Inflammatory macrophage (primary cell): ENCODE data around the gene FA2H.
"Not testable (repeated sequence)": the region's sequence is repeated elsewhere in the genome, so short reads cannot be mapped to it uniquely, and the experiment has no call there.

ENCODE experiments used
- DNase-seq, 2 donors: peaks; one replicate each; pipeline ENCODE4 v3.0.0-alpha.2; 2020 to 2022

FA2H gene

DNA sequence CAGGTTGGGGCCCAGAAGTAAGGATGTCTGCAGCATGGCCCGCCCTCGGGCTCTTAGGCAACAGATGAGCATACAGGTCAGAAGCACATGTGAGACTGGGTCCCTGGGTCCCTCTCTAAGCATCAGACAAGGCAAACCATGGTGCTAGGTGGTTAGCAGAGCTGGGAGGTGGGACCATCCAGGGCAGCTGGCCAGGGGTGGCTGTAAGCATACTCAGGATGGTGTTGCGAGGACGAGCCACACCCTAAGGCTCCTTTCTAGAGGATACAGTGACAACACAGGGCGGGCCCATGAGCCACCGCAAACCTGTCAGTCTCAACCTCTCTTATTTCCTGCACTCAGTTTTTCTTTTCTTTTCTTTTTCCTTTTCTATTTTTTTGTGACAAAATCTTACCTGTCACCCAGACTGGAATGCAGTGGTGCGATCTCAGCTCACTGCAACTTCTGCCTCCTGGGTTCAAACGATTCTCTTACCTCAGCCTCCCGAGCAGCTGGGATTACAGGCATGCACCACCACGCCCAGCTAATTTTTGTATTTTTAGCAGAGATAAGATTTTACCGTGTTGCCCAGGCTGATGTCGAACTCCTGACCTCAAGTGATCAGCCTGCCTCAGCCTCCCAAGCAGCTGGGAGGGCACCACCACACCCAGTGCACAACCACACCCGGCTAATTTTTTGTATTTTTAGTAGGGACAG lies 3.6 kb downstream of the FA2H start:
- no peak for DNase-seq

GRCh38 chr16:74769586-74770190 lies 4.9 kb downstream of the FA2H start:
- no peak for DNase-seq

- DNase-seq, result no peak
Measured at GRCh38 chr16:74768239-74768638, 6.4 kb downstream of the FA2H start.

DNA sequence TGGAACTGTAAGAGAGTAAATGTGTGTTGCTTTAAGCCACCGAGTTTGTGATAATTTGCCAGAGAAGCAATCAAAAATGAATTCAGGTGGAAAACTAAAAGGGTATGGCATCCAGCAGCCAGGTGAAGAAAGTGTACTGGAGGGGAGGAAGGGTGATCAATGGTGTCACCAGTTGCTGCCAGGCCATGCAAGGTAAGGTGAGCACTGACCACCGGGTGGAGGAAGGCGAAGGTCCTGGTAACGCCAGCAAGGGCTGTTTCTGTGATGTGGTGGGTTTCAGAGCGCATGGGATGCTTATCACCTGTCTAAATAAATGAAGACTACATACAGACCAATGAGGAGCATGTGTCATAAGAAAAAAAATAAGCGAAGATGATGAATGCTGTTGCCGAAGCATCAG lies 6.9 kb downstream of the FA2H start:
- DNase-seq, result no peak

DNA sequence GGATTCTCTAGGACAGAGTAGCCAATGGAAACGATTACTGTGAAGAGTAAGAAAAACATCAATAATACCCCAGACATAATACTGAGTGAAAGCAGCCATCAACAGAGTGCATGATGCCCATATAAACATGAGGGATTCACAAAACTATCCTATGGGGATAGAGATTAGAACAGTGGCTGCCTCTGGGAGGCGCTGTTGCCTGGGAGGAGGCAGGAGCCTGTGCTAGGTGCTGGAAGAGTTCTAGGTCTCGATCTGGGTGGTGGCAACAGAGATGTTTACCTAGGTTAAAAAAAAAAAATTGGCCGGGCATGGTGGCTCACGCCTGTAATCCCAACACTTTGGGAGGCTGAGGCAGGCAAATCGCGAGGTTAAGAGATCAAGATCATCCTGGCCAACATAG lies 7.9 kb downstream of the FA2H start:
- no peak for DNase-seq

- DNase-seq, result not testable (repeated sequence)
Measured at GRCh38 chr16:74764184-74764583, 10.4 kb downstream of the FA2H start.

GRCh38 chr16:74761665-74762064 lies 13.0 kb downstream of the FA2H start:
- no peak for DNase-seq

DNA sequence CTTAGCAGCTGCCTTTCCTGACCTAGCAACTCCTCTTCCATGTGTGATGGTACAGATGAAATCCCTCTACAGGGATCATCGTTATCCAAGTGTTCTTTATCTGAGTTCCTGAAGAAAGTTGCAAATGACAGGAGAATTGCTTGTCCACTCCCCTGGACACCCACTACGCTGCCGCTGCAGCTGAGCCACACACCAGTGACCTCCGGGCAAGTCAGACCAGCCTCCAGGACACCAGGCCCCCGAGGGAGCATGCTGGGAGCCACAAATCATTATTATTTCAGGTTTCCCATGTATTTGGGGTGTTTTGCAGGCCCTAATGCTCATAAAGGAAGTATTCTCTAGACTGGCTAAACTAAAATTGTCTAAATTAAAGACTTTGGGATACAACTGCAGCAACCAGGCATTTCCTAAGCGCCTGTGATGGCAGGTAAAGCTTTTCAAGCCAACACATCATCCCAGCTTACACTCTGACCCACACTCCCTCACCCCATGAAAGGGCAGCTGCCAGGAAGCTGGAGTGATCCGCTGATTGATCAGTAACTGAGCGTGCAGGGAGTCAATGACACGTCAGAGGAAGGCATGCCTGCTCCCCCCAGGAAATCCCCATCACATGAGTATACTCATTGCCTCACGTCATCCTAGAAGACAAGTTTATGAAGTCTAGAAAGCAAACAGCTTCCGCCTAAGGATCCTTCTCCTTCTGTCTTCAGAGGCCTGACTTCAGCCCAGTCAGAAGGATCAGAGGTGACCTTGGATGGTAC lies 14.4 kb downstream of the FA2H start:
- peak in 1 of 2 donors; percentile 39 for DNase-seq

GRCh38 chr16:74759564-74759963 lies 15.1 kb downstream of the FA2H start:
- no peak for DNase-seq

DNA sequence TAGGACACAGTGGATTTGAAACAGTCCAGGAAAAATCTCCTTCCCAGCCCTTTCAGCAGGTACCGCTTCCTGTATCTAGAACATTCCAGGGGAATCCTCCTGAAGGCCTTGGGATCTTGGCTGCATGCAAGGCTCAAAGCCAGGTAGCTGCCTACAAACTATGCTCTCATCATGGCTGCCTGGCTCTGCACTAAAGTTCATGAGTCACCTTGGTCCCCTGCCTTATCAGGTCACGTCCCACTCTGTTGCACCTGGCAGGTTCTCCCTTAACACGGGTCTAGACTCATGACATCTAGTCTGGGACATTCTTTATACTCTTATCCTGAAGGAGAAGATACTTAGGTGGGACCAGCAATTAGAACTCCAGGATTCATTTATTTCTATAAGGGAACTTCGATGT lies 15.8 kb downstream of the FA2H start:
- DNase-seq, result no peak

DNA sequence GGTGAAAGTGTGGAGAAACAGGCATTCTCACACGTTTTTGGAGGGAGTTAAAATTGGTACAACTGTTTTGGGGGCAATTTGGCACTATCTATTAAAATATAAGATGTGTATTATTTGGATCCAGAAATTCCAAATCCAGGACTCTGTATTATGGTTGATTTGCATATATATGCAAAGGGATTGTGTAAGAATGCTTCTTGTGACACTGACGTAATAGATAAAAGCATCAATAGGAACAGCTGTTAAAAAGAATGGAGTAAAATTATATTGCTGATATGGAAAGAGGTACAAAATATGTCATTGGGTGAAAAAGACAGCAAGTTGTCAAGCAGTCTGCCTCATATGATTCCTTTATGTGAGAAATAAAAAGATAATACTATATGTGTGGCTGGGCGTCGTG lies 17.3 kb downstream of the FA2H start:
- DNase-seq, result no peak

- DNase-seq, result no peak
Measured at GRCh38 chr16:74756203-74756602, 18.4 kb downstream of the FA2H start.

DNA sequence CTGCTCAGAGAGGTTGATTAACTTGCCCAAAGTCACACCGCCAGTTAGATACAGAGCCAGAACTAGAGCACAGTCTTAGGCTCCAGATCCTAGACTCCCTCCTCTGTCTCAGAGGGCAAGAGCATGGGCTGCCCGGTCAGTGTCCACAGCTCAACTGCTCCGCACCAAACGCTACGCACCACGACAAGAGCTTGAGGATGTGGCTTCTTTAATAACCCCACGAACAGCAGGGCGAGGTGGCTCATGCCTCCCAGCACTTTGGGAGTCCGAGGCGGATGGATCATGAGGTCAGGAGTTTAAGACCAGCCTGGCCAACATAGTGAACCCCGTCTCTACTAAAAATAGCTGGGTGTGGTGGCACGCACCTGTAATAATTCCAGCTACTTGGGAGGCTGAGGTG lies 21.4 kb downstream of the FA2H start:
- DNase-seq, result no peak

DNA sequence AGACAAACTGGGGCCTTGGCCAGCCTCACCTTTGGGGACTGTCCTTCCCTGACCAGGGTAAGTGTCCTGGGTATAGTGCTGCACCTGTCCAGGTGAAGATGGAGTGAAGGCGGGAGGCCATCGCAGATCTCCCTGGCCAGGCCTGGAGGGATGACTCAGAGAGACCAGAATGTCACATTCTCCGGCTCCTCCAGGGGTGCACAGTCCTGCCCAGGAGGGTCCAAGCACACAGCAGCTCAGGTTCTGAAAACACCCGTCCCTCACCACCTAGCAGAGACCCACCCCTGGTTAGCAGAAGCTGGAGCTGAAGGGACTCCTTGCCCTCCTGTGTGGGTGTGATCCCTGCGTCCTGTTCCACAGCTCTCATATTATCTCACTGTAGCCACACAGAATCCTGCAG lies 21.9 kb downstream of the FA2H start:
- no peak for DNase-seq

DNA sequence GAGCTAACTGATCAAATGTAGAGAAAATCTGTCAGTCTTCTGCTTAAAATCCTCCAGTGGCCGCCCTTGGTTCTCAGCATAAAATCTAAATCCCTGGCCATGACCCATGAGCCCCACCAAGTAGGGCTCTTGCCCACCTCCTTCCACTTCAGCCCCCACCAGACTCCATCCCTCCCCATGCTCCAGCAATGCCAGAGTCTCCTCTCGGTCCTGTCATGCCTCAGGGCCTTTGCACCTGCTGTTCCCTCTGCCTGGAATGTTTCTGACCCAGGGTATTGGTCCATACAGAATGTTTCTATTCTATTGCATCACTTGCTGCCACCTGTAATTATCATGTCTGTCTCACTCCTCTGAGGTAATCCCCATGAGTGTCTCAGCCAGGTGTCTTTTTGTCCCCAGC lies 22.4 kb downstream of the FA2H start:
- no peak for DNase-seq

GRCh38 chr16:74751658-74752057 lies 23.0 kb downstream of the FA2H start:
- DNase-seq, result no peak

DNA sequence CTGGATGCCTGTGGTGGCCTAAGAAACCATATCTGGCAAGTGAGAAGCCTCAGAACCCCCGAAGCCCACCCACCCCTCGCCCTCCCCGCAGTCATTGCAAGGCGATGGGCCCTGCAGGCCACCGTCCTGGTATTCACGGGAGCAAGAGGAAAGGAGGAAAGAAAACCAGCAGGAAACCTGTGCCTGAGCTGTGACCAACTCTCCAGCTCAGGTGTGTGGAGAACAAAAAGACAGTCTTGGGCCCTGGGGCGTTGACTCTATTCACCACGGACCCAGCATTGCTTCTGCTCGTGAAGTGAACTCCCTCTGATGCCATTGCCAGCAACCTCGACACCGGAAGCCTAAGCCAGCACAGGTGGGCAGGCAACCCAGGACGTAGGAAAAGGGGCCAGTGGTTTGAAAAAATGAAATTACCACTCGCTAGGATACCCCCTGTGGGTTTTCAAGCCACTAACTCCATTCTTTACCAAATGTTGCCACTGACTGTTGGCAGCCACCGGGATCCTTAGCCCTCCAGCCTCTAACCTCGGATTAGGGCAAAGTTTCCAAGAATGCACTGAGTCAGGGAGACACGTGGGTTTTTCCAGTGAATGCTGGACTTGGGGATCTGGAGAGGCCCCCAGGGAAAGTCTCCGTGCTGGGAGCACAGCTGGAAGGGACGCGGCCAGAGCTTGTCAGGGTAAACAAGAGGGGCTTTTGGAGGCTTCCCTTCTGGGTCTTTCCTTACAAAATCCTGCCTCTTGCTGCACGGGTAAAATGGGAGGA lies 25.1 kb downstream of the FA2H start:
- no peak for DNase-seq

DNA sequence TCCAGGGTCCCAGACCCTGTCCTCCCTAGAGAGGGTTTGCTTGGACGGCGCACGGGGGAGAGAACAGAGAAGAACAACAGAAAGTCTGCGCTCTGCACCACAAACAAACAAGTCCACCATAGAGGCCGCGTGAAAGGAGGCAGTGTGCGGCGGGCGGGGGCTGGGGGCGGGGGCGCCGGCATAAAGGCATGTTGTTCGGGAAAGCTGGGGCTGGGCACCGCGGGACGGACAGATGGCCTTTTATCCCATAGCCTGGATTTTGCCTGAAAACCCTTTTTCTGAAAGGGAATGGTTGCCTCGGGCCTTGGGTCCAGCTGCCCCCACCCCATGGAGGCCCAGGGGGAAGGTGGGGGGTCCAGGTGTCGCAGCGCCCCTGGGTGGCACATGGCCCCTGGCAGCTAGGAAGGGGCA lies 26.0 kb downstream of the FA2H start:
- DNase-seq, result no peak

DNA sequence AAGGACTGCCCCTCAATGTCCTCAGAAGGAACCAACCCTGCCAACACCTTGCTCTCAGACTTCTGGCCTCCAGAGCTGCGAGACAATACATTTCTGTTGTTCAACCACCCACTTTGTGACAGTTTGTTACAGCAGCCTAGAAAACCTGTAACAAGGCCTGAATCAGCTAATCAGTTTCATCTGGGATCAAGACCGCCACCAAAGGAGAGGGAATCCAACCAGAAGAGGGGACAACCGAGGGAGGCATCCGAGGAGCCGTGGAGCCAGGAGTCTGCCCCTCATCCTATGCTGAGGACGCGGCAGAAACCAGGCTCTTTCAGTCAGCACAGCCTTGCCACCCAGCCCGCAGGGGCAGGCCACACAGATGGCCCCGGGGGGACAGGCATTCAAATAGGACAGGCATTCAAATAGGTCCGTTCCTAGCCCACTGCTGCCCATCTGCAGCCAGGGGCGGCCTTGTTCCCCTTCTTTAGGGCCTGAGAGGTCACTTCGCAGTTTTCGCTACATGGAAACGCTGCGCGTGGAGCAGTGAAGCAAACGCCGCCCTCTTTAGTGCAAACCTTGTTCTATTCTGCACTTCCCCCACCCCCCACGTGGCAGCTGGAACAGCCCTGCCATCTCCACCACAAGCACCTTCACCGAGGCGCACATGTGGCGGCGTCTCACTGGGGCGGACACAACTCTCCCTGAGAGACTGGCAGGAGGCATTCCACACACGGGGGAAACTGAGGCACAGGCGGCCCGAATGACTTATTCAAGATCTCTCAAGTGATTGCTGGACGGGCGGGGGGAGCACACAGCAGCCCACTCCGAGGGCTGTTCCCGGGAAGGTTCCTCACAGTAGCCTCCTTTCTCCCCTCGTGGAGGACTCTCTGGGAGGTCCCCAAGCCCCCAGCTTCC lies 26.7 kb downstream of the FA2H start:
- no peak for DNase-seq

- DNase-seq, result no peak
Measured at GRCh38 chr16:74745926-74746325, 28.7 kb downstream of the FA2H start.

GRCh38 chr16:74745109-74745615 lies 29.5 kb downstream of the FA2H start:
- DNase-seq, result no peak

GRCh38 chr16:74744566-74744965 lies 30.1 kb downstream of the FA2H start:
- DNase-seq, result no peak
